ENCODE measurements around the gene RHBDD2. TPM values are rescaled to one million over a fixed set of nuclear protein-coding genes. Genes with fewer than 3 reads are reported as not detected.
"Not testable (repeated sequence)": the region's sequence is repeated elsewhere in the genome, so short reads cannot be mapped to it uniquely, and the experiment has no call there.

The RHBDD2 gene
- total RNA-seq, 1 donor from 2014 or later = 50.7 TPM

DNA sequence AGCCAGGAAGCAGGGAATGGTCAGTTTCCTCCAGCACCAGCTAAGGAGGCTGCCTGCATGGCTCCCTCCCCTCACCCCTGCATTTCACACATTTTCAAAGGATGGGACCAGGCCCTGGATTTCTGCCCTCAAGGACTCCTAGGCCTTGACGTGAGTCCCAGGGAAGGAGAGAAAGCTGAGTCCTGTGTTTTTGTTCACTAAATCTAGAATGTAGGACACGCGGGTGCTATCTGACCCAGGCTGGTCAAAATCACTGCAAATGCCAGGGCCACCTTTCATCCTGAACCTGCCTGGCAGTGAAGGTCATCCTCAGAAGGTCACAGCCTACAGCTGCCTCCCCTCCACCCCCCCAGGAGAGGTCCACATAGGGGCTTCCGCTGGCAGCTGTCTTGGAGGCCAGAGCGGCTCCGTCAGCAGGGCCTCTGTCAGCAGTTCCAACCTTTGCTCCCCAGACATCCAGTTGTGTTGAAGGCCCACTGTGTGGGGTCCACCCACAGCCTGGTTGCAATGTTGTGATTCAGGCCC lies 18.0 kb downstream of the RHBDD2 start:
- H3K4me3 Mint-ChIP-seq (ENCODE audit: unreplicated experiment) = no peak overlapping the region

DNA sequence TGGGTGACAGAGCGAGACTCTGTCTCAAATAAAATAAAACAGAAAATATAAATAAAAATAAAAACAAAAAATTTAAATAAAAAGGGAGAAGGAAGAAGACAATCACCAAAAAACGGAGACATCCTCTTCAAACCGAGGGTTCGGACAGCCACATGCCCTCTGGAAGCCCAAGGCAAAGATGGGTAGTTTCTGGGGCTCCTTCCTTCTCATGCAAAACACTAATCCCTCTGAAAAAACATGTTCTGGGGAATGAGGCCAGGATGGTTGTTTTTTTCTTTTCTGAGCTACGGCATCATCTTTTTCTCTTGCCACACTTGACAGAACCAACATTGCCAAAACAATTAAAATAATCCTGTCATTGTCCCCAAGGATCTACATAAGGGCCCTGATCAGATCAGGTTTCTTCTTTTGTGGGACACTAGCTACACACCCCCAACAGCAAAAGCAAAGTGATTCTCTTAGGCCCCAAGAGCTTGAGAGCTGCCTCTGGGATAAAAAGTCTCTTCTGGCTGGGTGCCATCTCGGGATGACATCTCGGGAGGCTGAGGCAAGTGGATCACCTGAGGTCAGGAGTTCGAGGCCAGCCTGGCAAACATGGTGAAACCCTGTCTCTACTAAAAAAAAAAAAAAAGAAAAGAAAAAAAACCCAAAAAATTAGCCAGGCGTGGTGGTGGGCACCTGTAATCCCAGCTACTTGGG lies 21.9 kb downstream of the RHBDD2 start:
- Mint-ChIP-seq H3K27me3 (ENCODE audit: unreplicated experiment) (no peaks in the 10 kb centered on the region), H3K4me1 (ENCODE audit: unreplicated experiment) (no peaks in the 10 kb centered on the region), H3K27ac (ENCODE audit: unreplicated experiment) (no peak overlapping the region), H3K36me3 (ENCODE audit: low read depth, unreplicated experiment) (no peaks in the 10 kb centered on the region), H3K9me3 (ENCODE audit: unreplicated experiment) (no peaks in the 10 kb centered on the region), H3K4me3 (ENCODE audit: unreplicated experiment) (no peak overlapping the region)
- TF ChIP-seq, protein P1, sequence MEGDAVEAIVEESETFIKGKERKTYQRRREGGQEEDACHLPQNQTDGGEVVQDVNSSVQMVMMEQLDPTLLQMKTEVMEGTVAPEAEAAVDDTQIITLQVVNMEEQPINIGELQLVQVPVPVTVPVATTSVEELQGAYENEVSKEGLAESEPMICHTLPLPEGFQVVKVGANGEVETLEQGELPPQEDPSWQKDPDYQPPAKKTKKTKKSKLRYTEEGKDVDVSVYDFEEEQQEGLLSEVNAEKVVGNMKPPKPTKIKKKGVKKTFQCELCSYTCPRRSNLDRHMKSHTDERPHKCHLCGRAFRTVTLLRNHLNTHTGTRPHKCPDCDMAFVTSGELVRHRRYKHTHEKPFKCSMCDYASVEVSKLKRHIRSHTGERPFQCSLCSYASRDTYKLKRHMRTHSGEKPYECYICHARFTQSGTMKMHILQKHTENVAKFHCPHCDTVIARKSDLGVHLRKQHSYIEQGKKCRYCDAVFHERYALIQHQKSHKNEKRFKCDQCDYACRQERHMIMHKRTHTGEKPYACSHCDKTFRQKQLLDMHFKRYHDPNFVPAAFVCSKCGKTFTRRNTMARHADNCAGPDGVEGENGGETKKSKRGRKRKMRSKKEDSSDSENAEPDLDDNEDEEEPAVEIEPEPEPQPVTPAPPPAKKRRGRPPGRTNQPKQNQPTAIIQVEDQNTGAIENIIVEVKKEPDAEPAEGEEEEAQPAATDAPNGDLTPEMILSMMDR (IDR thresholded peaks at IDR 0.05; ENCODE audit: unreplicated experiment) = no peak
- DNase-seq (ENCODE audit: low spot score) = no peak

More for the DNA sequence above, 18.0 kb downstream of the RHBDD2 start:
- no peak for DNase-seq (ENCODE audit: low spot score)
- Mint-ChIP-seq H3K9me3 (ENCODE audit: unreplicated experiment) (no peaks in the 10 kb centered on the region), H3K36me3 (ENCODE audit: low read depth, unreplicated experiment) (no peaks in the 10 kb centered on the region), H3K27me3 (ENCODE audit: unreplicated experiment) (peaks cover 3% of the 10 kb centered on the region), H3K27ac (ENCODE audit: unreplicated experiment) (no peak overlapping the region), H3K4me1 (ENCODE audit: unreplicated experiment) (no peaks in the 10 kb centered on the region)
- TF ChIP-seq, protein P1 (IDR thresholded peaks at IDR 0.05; ENCODE audit: unreplicated experiment) = no peak

DNA sequence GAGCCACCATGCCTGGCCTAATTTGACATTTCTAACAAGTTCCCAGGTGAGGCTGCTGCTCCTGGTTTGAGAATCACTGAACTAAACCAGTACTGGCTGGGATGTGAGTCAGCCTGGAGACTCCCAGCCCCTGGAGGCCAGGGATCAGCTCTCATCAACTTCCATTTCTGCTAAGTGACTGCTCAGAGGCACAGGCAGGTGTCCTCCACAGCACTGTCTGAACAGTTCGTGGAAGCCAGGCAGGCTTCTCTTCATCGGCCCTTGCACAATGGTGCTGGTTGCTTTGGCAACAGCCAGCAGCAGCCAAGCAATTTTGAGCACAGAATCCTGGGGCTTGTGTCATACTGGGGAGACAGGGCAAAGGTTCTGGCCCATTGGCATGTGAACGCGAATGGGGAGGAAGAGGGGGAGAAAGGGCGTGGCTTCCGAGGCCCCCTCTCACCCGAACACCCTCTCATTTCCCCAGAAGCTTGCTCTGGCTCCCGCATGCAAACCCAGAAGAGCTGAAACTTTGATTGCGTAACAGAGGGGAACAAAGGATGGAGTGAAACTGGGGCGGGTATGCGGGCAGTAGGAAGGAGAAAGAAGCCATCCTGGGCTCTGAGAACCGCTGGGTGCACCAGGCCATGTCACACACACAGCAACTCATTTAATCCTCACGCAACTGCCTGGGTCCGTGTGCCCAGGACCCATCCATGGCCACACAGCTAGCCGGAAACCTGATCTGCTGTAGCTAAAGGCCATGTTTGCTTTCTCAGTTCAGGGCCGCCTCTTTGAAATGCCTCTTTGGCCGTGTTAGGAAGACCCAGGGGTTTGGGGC lies 27.2 kb downstream of the RHBDD2 start:
- no peaks in the 10 kb centered on the region for H3K36me3 Mint-ChIP-seq (ENCODE audit: low read depth, unreplicated experiment)
- H3K9me3 Mint-ChIP-seq (ENCODE audit: unreplicated experiment) = no peaks in the 10 kb centered on the region
- TF ChIP-seq, protein P1 (IDR thresholded peaks at IDR 0.05; ENCODE audit: unreplicated experiment) = no peak
- no peak overlapping the region for H3K4me3 Mint-ChIP-seq (ENCODE audit: unreplicated experiment)
- no peaks in the 10 kb centered on the region for H3K4me1 Mint-ChIP-seq (ENCODE audit: unreplicated experiment)
- H3K27me3 Mint-ChIP-seq (ENCODE audit: unreplicated experiment) = no peaks in the 10 kb centered on the region
- no peak overlapping the region for H3K27ac Mint-ChIP-seq (ENCODE audit: unreplicated experiment)
- DNase-seq (ENCODE audit: low spot score) = peak; percentile 10

DNA sequence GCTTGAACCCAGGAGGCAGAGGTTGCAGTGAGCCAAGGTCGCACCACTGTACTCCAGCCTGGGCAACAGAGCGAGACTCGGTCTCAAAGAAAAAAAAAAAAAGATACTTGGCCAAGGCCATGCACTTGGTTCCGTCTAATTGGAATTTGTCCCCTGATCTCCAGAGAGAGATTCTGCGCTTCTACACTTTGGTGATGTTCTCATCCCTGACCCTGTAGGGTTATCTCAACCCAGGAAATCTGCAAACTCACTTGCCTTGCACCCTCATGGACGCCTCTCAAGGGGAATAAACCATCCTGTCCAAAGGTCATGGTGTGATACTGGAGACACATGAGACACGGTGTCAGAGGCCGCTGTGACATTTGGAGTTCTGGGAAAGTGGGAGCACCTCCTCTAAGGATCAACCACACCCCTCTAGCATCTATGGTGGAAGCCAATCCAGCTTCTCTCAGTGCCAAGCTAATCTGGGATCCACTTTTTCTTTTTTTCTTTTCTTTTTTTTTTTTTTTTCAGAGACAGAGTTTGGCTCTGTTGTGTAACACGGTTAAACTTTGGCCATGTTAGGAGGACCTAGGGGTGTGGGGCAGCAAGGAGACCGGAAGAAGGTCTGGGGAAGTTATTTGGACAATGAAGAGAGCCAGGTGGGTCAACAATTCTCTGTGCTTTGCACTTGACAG lies 28.3 kb downstream of the RHBDD2 start:
- TF ChIP-seq, protein P1 (IDR thresholded peaks at IDR 0.05; ENCODE audit: unreplicated experiment) = no peak
- Mint-ChIP-seq H3K9me3 (ENCODE audit: unreplicated experiment) (no peaks in the 10 kb centered on the region), H3K4me3 (ENCODE audit: unreplicated experiment) (no peak overlapping the region), H3K27ac (ENCODE audit: unreplicated experiment) (no peak overlapping the region), H3K27me3 (ENCODE audit: unreplicated experiment) (no peaks in the 10 kb centered on the region), H3K4me1 (ENCODE audit: unreplicated experiment) (no peaks in the 10 kb centered on the region), H3K36me3 (ENCODE audit: low read depth, unreplicated experiment) (no peaks in the 10 kb centered on the region)
- DNase-seq (ENCODE audit: low spot score) = no peak

DNA sequence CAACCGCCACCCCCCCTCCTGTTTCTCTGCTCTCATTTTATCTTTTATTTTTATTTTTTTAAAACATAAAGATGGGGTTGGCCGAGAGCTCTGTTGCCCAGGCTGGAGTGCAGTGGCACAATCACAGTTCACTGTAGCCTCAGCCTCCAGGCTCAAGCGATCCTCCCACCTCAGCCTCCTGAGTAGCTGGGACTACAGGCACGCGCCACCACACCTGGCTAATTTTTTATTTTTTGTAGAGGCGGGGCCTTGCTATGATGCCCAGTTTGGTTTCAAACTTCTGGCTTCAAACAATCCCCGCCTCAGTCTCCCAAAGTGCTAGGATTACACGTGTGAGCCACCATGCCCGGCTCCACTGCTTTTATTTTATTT lies 28.8 kb downstream of the RHBDD2 start:
- not testable (repeated sequence) for DNase-seq (ENCODE audit: low spot score); H3K4me3 Mint-ChIP-seq (ENCODE audit: unreplicated experiment); H3K27ac Mint-ChIP-seq (ENCODE audit: unreplicated experiment); H3K4me1 Mint-ChIP-seq (ENCODE audit: unreplicated experiment); H3K9me3 Mint-ChIP-seq (ENCODE audit: unreplicated experiment); H3K36me3 Mint-ChIP-seq (ENCODE audit: low read depth, unreplicated experiment); H3K27me3 Mint-ChIP-seq (ENCODE audit: unreplicated experiment)

Data from endothelial cell (in vitro differentiated cells).